Activated naive CD4-positive, alpha-beta T cell treated with anti-CD3 and anti-CD28 coated beads, Interleukin-2, amount 10 ng/mL, durations not matched to agents 7 days and 5 days (primary cell): ENCODE data around the gene ZWILCH.
"Not testable (repeated sequence)": the region's sequence is repeated elsewhere in the genome, so short reads cannot be mapped to it uniquely, and the experiment has no call there.

Source experiments
- CTCF ChIA-PET: fragments of 350-600 bp; sonication (Branson Sonifier 250); formaldehyde crosslinking; loops from one replicate; lab custom pipeline; 2021; ENCODE audit warnings: antibody characterized with exemption; lab: Charles Lee
- DNase-seq: peaks from one replicate; pipeline ENCODE4 v3.0.0-alpha.2; 2020
- H3K27ac Mint-ChIP-seq: one replicate; pipeline ENCODE4 v1.8.0; 2021; ENCODE audit warnings: mild to moderate bottlenecking, moderate library complexity, mixed read lengths
- H3K27me3 Mint-ChIP-seq: one replicate; pipeline ENCODE4 v1.8.0; 2021; ENCODE audit warnings: mild to moderate bottlenecking, mixed read lengths
- H3K36me3 Mint-ChIP-seq: one replicate; pipeline ENCODE4 v1.8.0; 2021; ENCODE audit warnings: mixed read lengths
- H3K4me1 Mint-ChIP-seq: one replicate; pipeline ENCODE4 v1.8.0; 2021; ENCODE audit warnings: mixed read lengths
- H3K4me3 Mint-ChIP-seq: one replicate; pipeline ENCODE4 v1.8.0; 2021; ENCODE audit warnings: mild to moderate bottlenecking, moderate library complexity, mixed read lengths
- H3K9me3 Mint-ChIP-seq: one replicate; pipeline ENCODE4 v1.8.0; 2021; ENCODE audit warnings: mixed read lengths

ZWILCH gene

GRCh38 chr15:66587749-66588148, 82.6 kb downstream of the ZWILCH start:
- no peak overlapping the region for H3K4me3 Mint-ChIP-seq
- H3K27me3 Mint-ChIP-seq: peaks cover 34% of the 10 kb centered on the region
- DNase-seq: no peak
- no peaks in the 10 kb centered on the region for H3K36me3 Mint-ChIP-seq
- H3K27ac Mint-ChIP-seq: no peak overlapping the region
- H3K4me1 Mint-ChIP-seq: no peaks in the 10 kb centered on the region
- CTCF ChIA-PET: interaction anchor here (1.3 kb wide), 1 partner anchor 18 kb away, joined by 3 read pairs; no protein-coding TSS in a partner anchor
- no peaks in the 10 kb centered on the region for H3K9me3 Mint-ChIP-seq

DNA sequence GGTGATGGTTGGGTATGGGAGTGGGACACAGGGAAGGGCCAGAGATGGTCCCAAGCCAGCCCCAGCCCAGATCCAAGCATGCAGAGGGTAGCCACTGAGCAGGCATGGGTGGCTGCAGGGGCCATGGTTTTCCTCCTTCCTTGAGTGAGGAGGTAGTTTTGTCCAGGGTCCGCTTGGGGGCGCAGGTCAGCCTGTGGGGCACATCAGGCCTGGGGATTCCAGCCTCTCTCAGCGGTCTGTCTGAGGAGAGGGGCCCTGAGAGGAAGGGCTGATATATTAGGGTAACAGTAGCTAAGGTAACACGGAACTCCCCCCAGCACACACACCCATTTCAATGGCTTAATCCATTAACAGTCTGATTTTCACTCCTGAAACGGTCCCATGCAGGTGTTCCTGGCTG, 83.4 kb downstream of the ZWILCH start:
- CTCF ChIA-PET: no interaction called here
- no peaks in the 10 kb centered on the region for H3K9me3 Mint-ChIP-seq
- no peaks in the 10 kb centered on the region for H3K4me1 Mint-ChIP-seq
- no peak overlapping the region for H3K27ac Mint-ChIP-seq
- no peaks in the 10 kb centered on the region for H3K36me3 Mint-ChIP-seq
- H3K4me3 Mint-ChIP-seq: no peak overlapping the region
- peaks cover 41% of the 10 kb centered on the region for H3K27me3 Mint-ChIP-seq
- no peak for DNase-seq

DNA sequence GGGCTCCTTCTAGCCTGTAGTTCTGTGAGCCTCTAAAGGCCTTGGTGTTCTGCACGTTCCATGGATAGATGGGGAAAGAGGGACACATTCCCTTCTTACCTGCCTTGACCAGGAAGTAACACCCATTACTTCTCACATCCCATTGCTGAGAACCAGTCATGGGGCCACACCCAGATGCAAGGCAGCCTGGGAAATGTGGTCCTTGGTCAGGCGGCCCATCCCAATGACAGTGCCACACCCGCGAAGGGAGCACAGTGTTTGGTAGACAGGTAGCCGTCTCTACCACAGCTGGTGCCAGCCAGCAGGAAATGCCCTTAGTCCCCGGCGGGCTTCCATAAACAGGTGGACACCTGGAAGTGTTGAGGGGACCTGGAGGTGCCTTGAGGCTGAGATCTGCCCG, 83.8 kb downstream of the ZWILCH start:
- Mint-ChIP-seq H3K4me3 (no peak overlapping the region), H3K36me3 (no peaks in the 10 kb centered on the region), H3K9me3 (no peaks in the 10 kb centered on the region), H3K27ac (no peak overlapping the region), H3K27me3 (peaks cover 45% of the 10 kb centered on the region), H3K4me1 (no peaks in the 10 kb centered on the region)
- CTCF ChIA-PET: no interaction called here
- DNase-seq: no peak

- peaks cover 44% of the 10 kb centered on the region for H3K27me3 Mint-ChIP-seq
- not testable (repeated sequence) for H3K4me3 Mint-ChIP-seq, H3K9me3 Mint-ChIP-seq, H3K36me3 Mint-ChIP-seq, H3K4me1 Mint-ChIP-seq, DNase-seq, H3K27ac Mint-ChIP-seq
- CTCF ChIA-PET: interaction anchor here (1.1 kb wide), 1 partner anchor 122 kb away, joined by 3 read pairs; no protein-coding TSS in a partner anchor
Observed at GRCh38 chr15:66589429-66589828, 84.3 kb downstream of the ZWILCH start.

- no peak overlapping the region for H3K4me3 Mint-ChIP-seq
- no peak for DNase-seq
- no peak overlapping the region for H3K27ac Mint-ChIP-seq
- CTCF ChIA-PET: interaction anchor here (0.7 to 1.1 kb wide), 3 partner anchors 17 to 271 kb away, joined by 3 to 4 read pairs (median 3); no protein-coding TSS in a partner anchor
- no peaks in the 10 kb centered on the region for H3K4me1 Mint-ChIP-seq
- H3K9me3 Mint-ChIP-seq: no peaks in the 10 kb centered on the region
- H3K27me3 Mint-ChIP-seq: peaks cover 48% of the 10 kb centered on the region
- H3K36me3 Mint-ChIP-seq: no peaks in the 10 kb centered on the region
Observed at GRCh38 chr15:66590435-66590834, 85.3 kb downstream of the ZWILCH start.

- no peaks in the 10 kb centered on the region for H3K36me3 Mint-ChIP-seq
- H3K9me3 Mint-ChIP-seq: no peaks in the 10 kb centered on the region
- CTCF ChIA-PET: no interaction called here
- no peaks in the 10 kb centered on the region for H3K4me1 Mint-ChIP-seq
- H3K4me3 Mint-ChIP-seq: no peak overlapping the region
- H3K27ac Mint-ChIP-seq: no peak overlapping the region
- DNase-seq: no peak
- peaks cover 44% of the 10 kb centered on the region for H3K27me3 Mint-ChIP-seq
Observed at GRCh38 chr15:66591322-66591862, 86.3 kb downstream of the ZWILCH start.

DNA sequence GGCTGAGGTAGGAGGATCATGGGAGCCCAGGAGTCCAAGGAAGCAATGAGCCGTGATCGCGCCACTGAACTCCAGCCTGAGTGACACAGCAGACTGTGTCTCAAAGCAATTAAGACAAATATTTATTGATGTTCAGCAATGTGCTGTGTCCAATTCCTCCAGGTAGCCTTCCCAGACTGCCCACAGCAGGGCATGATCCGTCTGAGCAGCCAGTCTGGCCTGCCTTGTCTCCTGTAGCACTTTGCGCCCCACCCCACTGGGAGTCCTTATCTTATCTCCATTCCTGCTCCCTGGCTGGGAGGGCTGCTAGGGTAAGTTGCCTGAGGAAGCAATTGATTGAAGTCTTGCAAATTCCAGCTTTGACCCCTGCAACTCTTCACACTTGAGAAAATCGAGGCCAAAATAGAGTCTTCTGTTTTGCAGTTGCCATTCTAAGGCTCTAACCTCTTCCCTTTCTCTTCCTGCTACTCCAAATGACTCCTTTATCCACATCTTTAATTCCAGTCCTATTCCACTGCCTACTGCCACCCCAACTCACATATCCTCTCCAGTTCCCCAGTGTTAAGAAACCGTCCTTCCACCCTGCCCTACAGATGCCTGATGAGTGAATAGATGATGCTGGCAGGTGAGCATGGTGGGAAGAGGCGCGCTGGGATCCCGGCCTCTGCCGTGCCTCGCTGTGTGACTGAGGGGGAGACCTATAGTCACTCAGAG, 87.5 kb downstream of the ZWILCH start:
- no peak for DNase-seq
- Mint-ChIP-seq H3K27me3 (peaks cover 34% of the 10 kb centered on the region), H3K4me3 (no peak overlapping the region), H3K4me1 (no peaks in the 10 kb centered on the region), H3K9me3 (no peaks in the 10 kb centered on the region), H3K27ac (no peak overlapping the region), H3K36me3 (no peaks in the 10 kb centered on the region)
- CTCF ChIA-PET: interaction anchor here (0.8 kb wide), 1 partner anchor 11 kb away, joined by 3 read pairs; no protein-coding TSS in a partner anchor

GRCh38 chr15:66593219-66593780, 88.2 kb downstream of the ZWILCH start:
- Mint-ChIP-seq H3K4me3 (no peak overlapping the region), H3K27ac (no peak overlapping the region), H3K36me3 (no peaks in the 10 kb centered on the region), H3K9me3 (no peaks in the 10 kb centered on the region), H3K4me1 (peaks cover 5% of the 10 kb centered on the region), H3K27me3 (peaks cover 31% of the 10 kb centered on the region)
- CTCF ChIA-PET: interaction anchor here (0.8 kb wide), 1 partner anchor 12 kb away, joined by 3 read pairs; no protein-coding TSS in a partner anchor
- no peak for DNase-seq

GRCh38 chr15:66594344-66594743, 89.2 kb downstream of the ZWILCH start:
- Mint-ChIP-seq H3K36me3 (no peaks in the 10 kb centered on the region), H3K27ac (no peak overlapping the region), H3K4me3 (no peak overlapping the region), H3K4me1 (peaks cover 8% of the 10 kb centered on the region), H3K9me3 (no peaks in the 10 kb centered on the region), H3K27me3 (peaks cover 31% of the 10 kb centered on the region)
- DNase-seq: no peak
- CTCF ChIA-PET: no interaction called here

GRCh38 chr15:66594836-66595235, 89.7 kb downstream of the ZWILCH start:
- no peaks in the 10 kb centered on the region for H3K9me3 Mint-ChIP-seq
- CTCF ChIA-PET: no interaction called here
- H3K4me3 Mint-ChIP-seq: no peak overlapping the region
- peaks cover 8% of the 10 kb centered on the region for H3K4me1 Mint-ChIP-seq
- DNase-seq: no peak
- no peaks in the 10 kb centered on the region for H3K36me3 Mint-ChIP-seq
- peaks cover 35% of the 10 kb centered on the region for H3K27me3 Mint-ChIP-seq
- no peak overlapping the region for H3K27ac Mint-ChIP-seq

GRCh38 chr15:66595332-66595731, 90.2 kb downstream of the ZWILCH start:
- Mint-ChIP-seq H3K27ac (no peak overlapping the region), H3K36me3 (no peaks in the 10 kb centered on the region), H3K27me3 (peaks cover 40% of the 10 kb centered on the region), H3K9me3 (no peaks in the 10 kb centered on the region), H3K4me1 (peaks cover 8% of the 10 kb centered on the region), H3K4me3 (no peak overlapping the region)
- CTCF ChIA-PET: no interaction called here
- no peak for DNase-seq

DNA sequence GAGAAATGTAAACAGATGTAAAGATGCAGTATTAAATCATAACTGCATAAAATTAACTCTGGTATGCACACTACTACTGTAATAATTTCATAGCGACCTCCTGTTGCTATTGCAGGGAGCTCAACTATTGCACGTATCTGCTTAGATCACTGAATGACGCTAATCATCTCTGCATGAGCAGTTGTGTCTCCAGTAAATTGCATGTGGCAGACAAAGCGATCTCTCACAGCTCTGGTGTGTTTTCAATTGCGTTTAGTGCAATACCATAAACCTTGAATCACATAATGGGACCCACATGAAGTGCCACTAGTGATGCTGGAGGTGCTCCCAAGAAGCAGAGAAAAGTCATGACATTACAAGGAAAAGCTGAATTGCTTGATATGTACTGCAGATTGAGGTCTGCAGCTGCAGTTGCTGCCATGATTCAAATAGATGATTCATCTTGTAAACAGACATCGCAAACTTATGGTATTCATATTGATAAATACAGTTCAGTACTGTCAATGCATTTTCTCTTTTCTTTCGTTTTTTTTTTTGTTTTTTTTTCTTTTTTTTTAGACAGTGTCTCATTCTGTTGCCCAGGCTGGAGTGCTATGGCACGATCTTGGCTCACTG, 90.9 kb downstream of the ZWILCH start:
- Mint-ChIP-seq H3K4me1 (peaks cover 8% of the 10 kb centered on the region), H3K36me3 (no peaks in the 10 kb centered on the region), H3K27ac (no peak overlapping the region), H3K4me3 (no peak overlapping the region), H3K27me3 (peaks cover 46% of the 10 kb centered on the region), H3K9me3 (no peaks in the 10 kb centered on the region)
- no peak for DNase-seq
- CTCF ChIA-PET: no interaction called here

DNA sequence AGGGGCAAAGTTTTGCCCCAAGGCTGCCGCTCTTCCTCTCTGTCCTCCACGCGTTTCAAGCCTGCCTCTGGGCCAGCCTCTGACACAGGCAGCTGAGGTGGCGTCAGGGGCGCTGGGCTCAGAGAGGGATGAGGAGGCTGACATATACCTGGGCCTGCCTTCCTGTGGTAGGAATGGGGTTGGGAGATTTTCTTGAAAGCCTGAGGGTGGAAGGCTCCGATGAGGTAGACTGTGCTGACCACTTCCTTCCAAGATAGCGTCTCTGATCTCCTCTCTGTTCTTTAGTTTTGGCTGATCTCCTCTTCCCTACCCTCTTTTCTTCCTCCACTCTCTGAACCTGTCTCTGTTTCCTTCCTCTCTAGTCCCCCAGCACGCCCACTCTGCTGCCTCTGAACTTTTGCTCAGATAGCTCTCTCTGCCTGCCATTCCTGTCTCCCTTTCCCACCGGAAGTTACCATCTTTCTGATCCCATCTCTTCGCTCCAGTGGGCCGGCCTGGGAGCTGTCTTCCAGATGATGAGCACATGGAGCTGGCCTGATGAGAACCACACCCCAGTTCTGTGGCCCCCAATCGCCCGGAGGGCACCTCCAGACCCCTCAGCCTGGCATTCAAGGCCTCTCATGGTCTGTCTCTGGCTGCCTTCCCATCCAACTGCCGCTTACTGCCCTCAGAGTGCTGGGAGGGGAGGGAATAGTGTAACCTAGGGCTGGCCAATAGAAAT, 93.1 kb downstream of the ZWILCH start:
- CTCF ChIA-PET: interaction anchor here (0.7 kb wide), 1 partner anchor 340 kb away, joined by 3 read pairs; no protein-coding TSS in a partner anchor
- Mint-ChIP-seq H3K36me3 (no peaks in the 10 kb centered on the region), H3K4me1 (peaks cover 8% of the 10 kb centered on the region), H3K4me3 (no peak overlapping the region), H3K27me3 (peaks cover 42% of the 10 kb centered on the region), H3K9me3 (no peaks in the 10 kb centered on the region), H3K27ac (no peak overlapping the region)
- no peak for DNase-seq
